Subcutaneous adipose tissue (tissue), 4 donors: ENCODE data around the gene CELF4. TPM values are rescaled to one million over a fixed set of nuclear protein-coding genes. Genes with fewer than 3 reads are reported as not detected.

Experiments
- CTCF ChIP-seq: fragments of 450-650 bp; IDR thresholded peaks from one replicate; pipeline ENCODE4 v1.5.1; 2016; ENCODE audit warnings: low read depth, mild to moderate bottlenecking, control low read depth, antibody characterized with exemption, moderate library complexity
- total RNA-seq, 4 donors: library from RNA; depleted of rRNA; stranded (reverse); fragments of >200 nt; gene quantifications; one replicate each; pipeline ENCODE4 v1.1.0, GENCODE V29; 2016

The CELF4 gene
- total RNA-seq, 4 donors from 2014 or later = not detected

GRCh38 chr18:37438417-37439180 is 127.0 kb downstream of the CELF4 start:
- TF ChIP-seq CTCF = no peak

GRCh38 chr18:37435996-37436395 is 129.6 kb downstream of the CELF4 start:
- TF ChIP-seq CTCF = no peak

- no peak for TF ChIP-seq CTCF
Measured at GRCh38 chr18:37435150-37435867, 130.3 kb downstream of the CELF4 start.

GRCh38 chr18:37434161-37434860 is 131.3 kb downstream of the CELF4 start:
- no peak for TF ChIP-seq CTCF

GRCh38 chr18:37432436-37433195 is 133.0 kb downstream of the CELF4 start:
- no peak for TF ChIP-seq CTCF

- no peak for TF ChIP-seq CTCF
Measured at GRCh38 chr18:37430357-37431076, 135.1 kb downstream of the CELF4 start.
